ENCODE measurements around the gene PKD2. TPM values are rescaled to one million over a fixed set of nuclear protein-coding genes. Genes with fewer than 3 reads are reported as not detected.

PKD2 gene
- polyA plus RNA-seq, 3 donors = 1.2 to 9.7 (median 2.4) TPM

DNA sequence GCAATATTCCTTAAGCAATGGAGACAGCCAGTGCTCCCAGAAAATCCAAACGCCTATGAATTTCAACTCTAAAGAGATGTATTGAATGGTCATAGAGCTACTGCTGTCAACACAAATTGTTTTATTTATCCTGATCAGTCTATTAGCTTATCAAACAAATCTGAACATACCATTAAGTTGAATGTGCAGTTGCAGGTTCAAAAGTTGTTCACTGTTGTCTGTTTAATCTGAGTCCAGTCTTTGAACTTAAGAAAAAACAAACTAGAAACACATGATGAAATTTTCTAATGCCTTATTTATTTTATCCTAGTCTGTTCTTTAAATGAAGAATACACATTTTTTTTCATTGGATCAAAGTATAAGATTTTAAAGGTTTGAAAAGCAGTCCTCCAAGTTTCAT, 73.2 kb downstream of the PKD2 start:
- Histone ChIP-seq H3K27me3 (ENCODE audit: control insufficient read depth in 2 of 2, insufficient read depth in 2 of 2, low read length in 2 of 2) (no peaks in the 10 kb centered on the region), H3K27ac (ENCODE audit: low read depth in 1 of 2, low read length in 2 of 2) (no peak overlapping the region), H3K9me3 (replicated peaks in 1 of 2; ENCODE audit: control insufficient read depth in 1 of 2, insufficient read depth in 1 of 2, low read length in 2 of 2) (no peaks in the 10 kb centered on the region), H3K79me2 (ENCODE audit: insufficient read depth, low read length) (no peaks in the 10 kb centered on the region), H4K20me1 (ENCODE audit: insufficient read depth, low read length) (no peaks in the 10 kb centered on the region), H2AFZ (ENCODE audit: insufficient read depth, low read depth, low read length, poor library complexity, severe bottlenecking) (no peak overlapping the region), H3K4me2 (replicated peaks; ENCODE audit: extremely low read depth, low read length, poor library complexity, severe bottlenecking) (no peak overlapping the region), H3K4me1 (ENCODE audit: control insufficient read depth in 1 of 2, insufficient read depth in 2 of 2, low read length in 2 of 2) (no peaks in the 10 kb centered on the region), H3K9ac (ENCODE audit: insufficient read depth, low read length, poor library complexity, severe bottlenecking) (no peak overlapping the region), H3K36me3 (replicated peaks in 1 of 2; ENCODE audit: control insufficient read depth in 1 of 2, insufficient read depth in 2 of 2, low read length in 2 of 2) (peaks cover 13 to 25% of the 10 kb centered on the region in 2 donors), H3K4me3 (replicated peaks in 1 of 3; ENCODE audit: low read depth in 2 of 3, low read length in 3 of 3) (no peak overlapping the region)
- no peak overlapping the region for H3K27ac Mint-ChIP-seq
- peaks cover 0 to 4% (median 2%) of the 10 kb centered on the region in 7 donors for H3K9me3 Mint-ChIP-seq
- no CpG with 5 or more reads among the region's 1 CpG for WGBS (ENCODE audit: insufficient coverage)
- DNase-seq = no peak
- no peaks in the 10 kb centered on the region for H3K4me1 Mint-ChIP-seq
- TF ChIP-seq CTCF (IDR thresholded peaks at IDR 0.05) = no peak
- H3K27me3 Mint-ChIP-seq (ENCODE audit: low read depth in 3 of 3) = peaks cover 0 to 6% (median 0%) of the 10 kb centered on the region in 3 donors
- intact Hi-C loops (cut with micrococcal nuclease) = no loop called here
- H3K4me3 Mint-ChIP-seq = no peak overlapping the region
- peaks cover 9 to 20% of the 10 kb centered on the region in 2 donors for H3K36me3 Mint-ChIP-seq

- Mint-ChIP-seq H3K4me1 (no peaks in the 10 kb centered on the region), H3K9me3 (peaks cover 0 to 4% (median 2%) of the 10 kb centered on the region in 7 donors), H3K27ac (no peak overlapping the region), H3K27me3 (ENCODE audit: low read depth in 3 of 3) (peaks cover 0 to 2% (median 2%) of the 10 kb centered on the region in 3 donors), H3K36me3 (no peaks in the 10 kb centered on the region), H3K4me3 (no peak overlapping the region)
- no peaks in the 10 kb centered on the region for H3K27me3 ChIP-seq (ENCODE audit: control insufficient read depth in 2 of 2, insufficient read depth in 2 of 2, low read length in 2 of 2)
- no peak for DNase-seq
- no peaks in the 10 kb centered on the region for H3K36me3 ChIP-seq (replicated peaks in 1 of 2; ENCODE audit: control insufficient read depth in 1 of 2, insufficient read depth in 2 of 2, low read length in 2 of 2)
- no peak overlapping the region for H3K4me3 ChIP-seq (replicated peaks in 1 of 3; ENCODE audit: low read depth in 2 of 3, low read length in 3 of 3)
- no peaks in the 10 kb centered on the region for H3K79me2 ChIP-seq (ENCODE audit: insufficient read depth, low read length)
- no peak overlapping the region for H3K27ac ChIP-seq (ENCODE audit: low read depth in 1 of 2, low read length in 2 of 2)
- no peaks in the 10 kb centered on the region for H3K4me1 ChIP-seq (ENCODE audit: control insufficient read depth in 1 of 2, insufficient read depth in 2 of 2, low read length in 2 of 2)
- H2AFZ ChIP-seq (ENCODE audit: insufficient read depth, low read depth, low read length, poor library complexity, severe bottlenecking) = no peak overlapping the region
- H3K9me3 ChIP-seq (replicated peaks in 1 of 2; ENCODE audit: control insufficient read depth in 1 of 2, insufficient read depth in 1 of 2, low read length in 2 of 2) = no peaks in the 10 kb centered on the region
- TF ChIP-seq CTCF (IDR thresholded peaks at IDR 0.05) = no peak
- no CpG with 5 or more reads among the region's 1 CpG for WGBS (ENCODE audit: insufficient coverage)
- no peak overlapping the region for H3K4me2 ChIP-seq (replicated peaks; ENCODE audit: extremely low read depth, low read length, poor library complexity, severe bottlenecking)
- no peak overlapping the region for H3K9ac ChIP-seq (ENCODE audit: insufficient read depth, low read length, poor library complexity, severe bottlenecking)
- intact Hi-C loops (cut with micrococcal nuclease) = no loop called here
- no peaks in the 10 kb centered on the region for H4K20me1 ChIP-seq (ENCODE audit: insufficient read depth, low read length)
Measured at GRCh38 chr4:88087004-88087403, 79.6 kb downstream of the PKD2 start.

Measured in CD14-positive monocyte (primary cell).